ENCODE data around the gene ZC3H10. TPM values are rescaled to one million over a fixed set of nuclear protein-coding genes. Genes with fewer than 3 reads are reported as not detected.
A peak's percentile ranks its signal among the peaks of the same experiment; 100 is the strongest.

ZC3H10 gene
- polyA plus RNA-seq, 1 donor from 2014 or later, result 6.7 TPM

DNA sequence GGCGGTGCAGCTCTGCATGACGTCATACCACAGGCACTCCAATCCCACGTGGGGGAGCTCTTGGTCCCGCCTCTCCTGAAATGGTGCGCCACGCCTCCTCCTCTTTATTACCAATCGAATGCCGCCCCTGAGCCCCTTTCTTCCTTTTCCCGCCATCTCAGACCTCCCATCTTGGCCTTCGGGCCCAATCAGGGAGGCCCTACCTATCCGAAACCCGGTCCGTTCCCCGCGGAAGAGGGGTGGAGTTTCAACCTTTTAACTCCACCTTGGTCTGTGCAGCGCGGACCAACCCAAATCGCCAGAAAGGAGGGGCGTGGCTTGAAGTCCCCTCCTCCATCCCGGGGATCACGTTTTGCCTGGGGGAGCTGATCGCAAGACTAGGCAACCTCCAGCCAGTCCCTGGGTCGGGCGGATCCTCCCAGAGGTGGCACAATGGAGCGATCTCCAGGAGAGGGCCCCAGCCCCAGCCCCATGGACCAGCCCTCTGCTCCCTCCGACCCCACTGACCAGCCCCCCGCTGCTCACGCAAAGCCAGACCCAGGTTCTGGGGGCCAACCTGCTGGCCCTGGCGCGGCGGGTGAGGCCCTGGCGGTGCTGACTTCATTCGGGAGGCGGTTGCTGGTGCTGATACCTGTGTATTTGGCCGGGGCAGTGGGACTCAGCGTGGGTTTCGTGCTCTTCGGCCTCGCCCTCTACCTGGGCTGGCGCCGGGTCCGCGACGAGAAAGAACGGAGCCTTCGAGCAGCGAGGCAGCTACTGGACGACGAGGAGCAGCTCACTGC is 10.0 kb downstream of the ZC3H10 start, which contains the start of gene ESYT1:
Gene ESYT1, plus strand, starts transcription at position 380 of the 782 bp plus-strand sequence. Its CDS starts 53 bp downstream, at position 433.
- H3K9me3 ChIP-seq (ENCODE audit: low read length), result no peaks in the 10 kb centered on the region
- no peaks in the 10 kb centered on the region for H3K9me2 ChIP-seq (ENCODE audit: insufficient read depth, low read length)
- H3K36me3 ChIP-seq (ENCODE audit: insufficient read depth, low read length), result no peaks in the 10 kb centered on the region
- H4K20me1 ChIP-seq (ENCODE audit: insufficient read depth), result no peaks in the 10 kb centered on the region
- H3K4me2 ChIP-seq (ENCODE audit: low read length), result peak within 1 kb of the TSS; percentile 74
- peak within 1 kb of the TSS; percentile 57 for H3K27ac ChIP-seq (ENCODE audit: low read length)
- H2AFZ ChIP-seq (ENCODE audit: low read depth, low read length), result peak within 1 kb of the TSS; percentile 59
- TF ChIP-seq MXI1 (conservative IDR thresholded peaks at IDR 0.05; ENCODE audit: poor library complexity, severe bottlenecking) (peak; percentile 73), POLR2AphosphoS5 (IDR thresholded peaks at IDR 0.05) (peak; percentile 81), TAF1 (IDR thresholded peaks at IDR 0.05; ENCODE audit: low read depth) (no peak), EP300 (conservative IDR thresholded peaks at IDR 0.05; ENCODE audit: poor library complexity, severe bottlenecking) (peak; percentile 10), RAD21 (conservative IDR thresholded peaks at IDR 0.05) (peak; percentile 14), SMC3 (conservative IDR thresholded peaks at IDR 0.05; ENCODE audit: poor library complexity) (no peak)
- TF ChIP-seq, protein P1, sequence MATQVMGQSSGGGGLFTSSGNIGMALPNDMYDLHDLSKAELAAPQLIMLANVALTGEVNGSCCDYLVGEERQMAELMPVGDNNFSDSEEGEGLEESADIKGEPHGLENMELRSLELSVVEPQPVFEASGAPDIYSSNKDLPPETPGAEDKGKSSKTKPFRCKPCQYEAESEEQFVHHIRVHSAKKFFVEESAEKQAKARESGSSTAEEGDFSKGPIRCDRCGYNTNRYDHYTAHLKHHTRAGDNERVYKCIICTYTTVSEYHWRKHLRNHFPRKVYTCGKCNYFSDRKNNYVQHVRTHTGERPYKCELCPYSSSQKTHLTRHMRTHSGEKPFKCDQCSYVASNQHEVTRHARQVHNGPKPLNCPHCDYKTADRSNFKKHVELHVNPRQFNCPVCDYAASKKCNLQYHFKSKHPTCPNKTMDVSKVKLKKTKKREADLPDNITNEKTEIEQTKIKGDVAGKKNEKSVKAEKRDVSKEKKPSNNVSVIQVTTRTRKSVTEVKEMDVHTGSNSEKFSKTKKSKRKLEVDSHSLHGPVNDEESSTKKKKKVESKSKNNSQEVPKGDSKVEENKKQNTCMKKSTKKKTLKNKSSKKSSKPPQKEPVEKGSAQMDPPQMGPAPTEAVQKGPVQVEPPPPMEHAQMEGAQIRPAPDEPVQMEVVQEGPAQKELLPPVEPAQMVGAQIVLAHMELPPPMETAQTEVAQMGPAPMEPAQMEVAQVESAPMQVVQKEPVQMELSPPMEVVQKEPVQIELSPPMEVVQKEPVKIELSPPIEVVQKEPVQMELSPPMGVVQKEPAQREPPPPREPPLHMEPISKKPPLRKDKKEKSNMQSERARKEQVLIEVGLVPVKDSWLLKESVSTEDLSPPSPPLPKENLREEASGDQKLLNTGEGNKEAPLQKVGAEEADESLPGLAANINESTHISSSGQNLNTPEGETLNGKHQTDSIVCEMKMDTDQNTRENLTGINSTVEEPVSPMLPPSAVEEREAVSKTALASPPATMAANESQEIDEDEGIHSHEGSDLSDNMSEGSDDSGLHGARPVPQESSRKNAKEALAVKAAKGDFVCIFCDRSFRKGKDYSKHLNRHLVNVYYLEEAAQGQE (IDR thresholded peaks at IDR 0.05; ENCODE audit: borderline replicate concordance), result peak; percentile 72
- peak within 1 kb of the TSS; percentile 76 for H3K4me3 ChIP-seq (ENCODE audit: low read length)
- no peaks in the 10 kb centered on the region for H3F3A ChIP-seq (ENCODE audit: insufficient read depth, low read length, poor library complexity, severe bottlenecking)
- H3K9ac ChIP-seq (ENCODE audit: low read length), result peak within 1 kb of the TSS; percentile 80
- H3K27me3 ChIP-seq (ENCODE audit: insufficient read depth, low read depth, low read length), result no peaks in the 10 kb centered on the region
- no peaks in the 10 kb centered on the region for H3K79me2 ChIP-seq (replicated peaks; ENCODE audit: insufficient read depth, low read length)

DNA sequence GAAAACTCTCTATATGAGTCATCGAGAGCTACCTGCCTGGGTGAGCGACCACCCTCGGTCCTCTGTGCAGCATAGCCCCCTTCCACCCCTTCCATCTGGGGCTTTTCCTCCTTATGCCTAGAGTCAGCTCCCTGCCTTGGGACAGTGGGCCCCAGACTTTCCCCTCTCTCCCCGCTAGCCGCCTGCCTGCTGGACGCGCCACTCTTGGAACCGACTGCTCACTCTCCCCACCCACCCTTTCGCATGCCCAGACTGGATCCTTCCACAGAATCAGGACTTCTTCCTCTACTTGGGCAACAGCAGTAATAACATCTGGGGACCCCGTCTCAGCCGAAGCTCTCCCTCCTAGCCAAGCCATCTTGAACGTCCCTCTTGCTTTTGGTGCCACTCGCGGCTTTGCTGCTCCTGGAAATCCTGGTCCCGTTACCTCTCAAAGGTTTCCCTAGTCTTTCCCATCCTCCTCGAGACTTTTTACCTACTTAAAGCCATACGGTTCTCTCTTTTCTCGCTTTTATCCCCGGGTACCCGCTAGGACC is 10.7 kb downstream of the ZC3H10 start:
- Histone ChIP-seq H3K27ac (ENCODE audit: low read length) (peak overlapping the region; percentile 57), H3F3A (ENCODE audit: insufficient read depth, low read length, poor library complexity, severe bottlenecking) (no peaks in the 10 kb centered on the region), H3K9me2 (ENCODE audit: insufficient read depth, low read length) (no peaks in the 10 kb centered on the region), H3K79me2 (replicated peaks; ENCODE audit: insufficient read depth, low read length) (no peaks in the 10 kb centered on the region), H3K36me3 (ENCODE audit: insufficient read depth, low read length) (no peaks in the 10 kb centered on the region), H4K20me1 (ENCODE audit: insufficient read depth) (no peaks in the 10 kb centered on the region), H3K4me2 (ENCODE audit: low read length) (peak overlapping the region; percentile 74), H3K27me3 (ENCODE audit: insufficient read depth, low read depth, low read length) (no peaks in the 10 kb centered on the region), H3K9me3 (ENCODE audit: low read length) (no peaks in the 10 kb centered on the region), H3K4me3 (ENCODE audit: low read length) (peak overlapping the region; percentile 76), H2AFZ (ENCODE audit: low read depth, low read length) (no peak overlapping the region), H3K9ac (ENCODE audit: low read length) (peak overlapping the region; percentile 80)
- TF ChIP-seq POLR2AphosphoS5 (IDR thresholded peaks at IDR 0.05), result no peak
- TF ChIP-seq, protein P2, sequence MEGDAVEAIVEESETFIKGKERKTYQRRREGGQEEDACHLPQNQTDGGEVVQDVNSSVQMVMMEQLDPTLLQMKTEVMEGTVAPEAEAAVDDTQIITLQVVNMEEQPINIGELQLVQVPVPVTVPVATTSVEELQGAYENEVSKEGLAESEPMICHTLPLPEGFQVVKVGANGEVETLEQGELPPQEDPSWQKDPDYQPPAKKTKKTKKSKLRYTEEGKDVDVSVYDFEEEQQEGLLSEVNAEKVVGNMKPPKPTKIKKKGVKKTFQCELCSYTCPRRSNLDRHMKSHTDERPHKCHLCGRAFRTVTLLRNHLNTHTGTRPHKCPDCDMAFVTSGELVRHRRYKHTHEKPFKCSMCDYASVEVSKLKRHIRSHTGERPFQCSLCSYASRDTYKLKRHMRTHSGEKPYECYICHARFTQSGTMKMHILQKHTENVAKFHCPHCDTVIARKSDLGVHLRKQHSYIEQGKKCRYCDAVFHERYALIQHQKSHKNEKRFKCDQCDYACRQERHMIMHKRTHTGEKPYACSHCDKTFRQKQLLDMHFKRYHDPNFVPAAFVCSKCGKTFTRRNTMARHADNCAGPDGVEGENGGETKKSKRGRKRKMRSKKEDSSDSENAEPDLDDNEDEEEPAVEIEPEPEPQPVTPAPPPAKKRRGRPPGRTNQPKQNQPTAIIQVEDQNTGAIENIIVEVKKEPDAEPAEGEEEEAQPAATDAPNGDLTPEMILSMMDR (IDR thresholded peaks at IDR 0.05; ENCODE audit: poor library complexity, severe bottlenecking), result no peak
- TF ChIP-seq MXI1 (conservative IDR thresholded peaks at IDR 0.05; ENCODE audit: poor library complexity, severe bottlenecking), result no peak
- TF ChIP-seq, protein P1 (IDR thresholded peaks at IDR 0.05; ENCODE audit: borderline replicate concordance), result no peak
- TF ChIP-seq EP300 (conservative IDR thresholded peaks at IDR 0.05; ENCODE audit: poor library complexity, severe bottlenecking), result no peak
- TF ChIP-seq SMC3 (conservative IDR thresholded peaks at IDR 0.05; ENCODE audit: poor library complexity), result no peak

Data from neural cell (in vitro differentiated cells).